Activated CD4-positive, alpha-beta T cell treated with anti-CD3 and anti-CD28 coated beads, Interleukin-2, amount 10 ng/mL, durations not matched to agents 7 days and 5 days (primary cell): ENCODE data around the gene CFAP53. TPM values are rescaled to one million over a fixed set of nuclear protein-coding genes. Genes with fewer than 3 reads are reported as not detected.
"Not testable (repeated sequence)": the region's sequence is repeated elsewhere in the genome, so short reads cannot be mapped to it uniquely, and the experiment has no call there.

Experiments
- CTCF ChIA-PET: fragments of 350-600 bp; sonication (Branson Sonifier 250); formaldehyde crosslinking; loops from one replicate; lab custom pipeline; 2021; ENCODE audit warnings: antibody characterized with exemption; lab: Charles Lee
- POLR2A ChIA-PET: fragments of 350-600 bp; sonication (Branson Sonifier 250); formaldehyde crosslinking; loops from one replicate; lab custom pipeline; 2021; ENCODE audit warnings: antibody characterized with exemption; lab: Charles Lee
- DNase-seq: peaks from one replicate; pipeline ENCODE4 v3.0.0-alpha.2; 2020
- H3K27ac Mint-ChIP-seq: one replicate; pipeline ENCODE4 v1.8.0; 2021; ENCODE audit warnings: mild to moderate bottlenecking, moderate library complexity, mixed read lengths
- H3K27me3 Mint-ChIP-seq: one replicate; pipeline ENCODE4 v1.8.0; 2021; ENCODE audit warnings: mixed read lengths
- H3K36me3 Mint-ChIP-seq: one replicate; pipeline ENCODE4 v1.8.0; 2021; ENCODE audit warnings: low read depth, mixed read lengths
- H3K4me1 Mint-ChIP-seq: one replicate; pipeline ENCODE4 v1.8.0; 2021; ENCODE audit warnings: mixed read lengths
- H3K4me3 Mint-ChIP-seq: one replicate; pipeline ENCODE4 v1.8.0; 2021; ENCODE audit warnings: mild to moderate bottlenecking, moderate library complexity, mixed read lengths
- H3K9me3 Mint-ChIP-seq: one replicate; pipeline ENCODE4 v1.8.0; 2021; ENCODE audit warnings: mixed read lengths
- total RNA-seq, 2 experiments: library from RNA; stranded (reverse); gene quantifications; one replicate each; pipeline ENCODE4 v1.2.3, GENCODE V29; 2021

Gene CFAP53
- total RNA-seq, 2 experiments from 2014 or later, result 0.50 to 0.56 TPM

GRCh38 chr18:50275503-50276036, 9.3 kb upstream of the CFAP53 start:
- H3K36me3 Mint-ChIP-seq, result peaks cover 64% of the 10 kb centered on the region
- H3K27me3 Mint-ChIP-seq, result no peaks in the 10 kb centered on the region
- H3K4me3 Mint-ChIP-seq, result no peak overlapping the region
- H3K4me1 Mint-ChIP-seq, result peaks cover 18% of the 10 kb centered on the region
- ChIA-PET POLR2A (no interaction called here), CTCF (interaction anchor here (1.2 to 1.4 kb wide), 2 partner anchors 7 to 15 kb away, joined by 3 to 4 read pairs; no protein-coding TSS in a partner anchor)
- no peak for DNase-seq
- no peak overlapping the region for H3K27ac Mint-ChIP-seq
- no peaks in the 10 kb centered on the region for H3K9me3 Mint-ChIP-seq

- ChIA-PET POLR2A (no interaction called here), CTCF (no interaction called here)
- H3K27me3 Mint-ChIP-seq, result no peaks in the 10 kb centered on the region
- H3K36me3 Mint-ChIP-seq, result peaks cover 60% of the 10 kb centered on the region
- no peaks in the 10 kb centered on the region for H3K9me3 Mint-ChIP-seq
- no peak for DNase-seq
- H3K4me3 Mint-ChIP-seq, result no peak overlapping the region
- H3K27ac Mint-ChIP-seq, result no peak overlapping the region
- peaks cover 12% of the 10 kb centered on the region for H3K4me1 Mint-ChIP-seq
These were observed 8.6 kb upstream of the CFAP53 start for GRCh38 chr18:50274941-50275340.

- Mint-ChIP-seq H3K4me1 (peaks cover 11% of the 10 kb centered on the region), H3K9me3 (no peaks in the 10 kb centered on the region), H3K36me3 (peaks cover 66% of the 10 kb centered on the region), H3K4me3 (no peak overlapping the region), H3K27me3 (no peaks in the 10 kb centered on the region), H3K27ac (no peak overlapping the region)
- no peak for DNase-seq
- CTCF ChIA-PET, result interaction anchor here (1.6 kb wide), 1 partner anchor 15 kb away, joined by 3 read pairs; no protein-coding TSS in a partner anchor
- POLR2A ChIA-PET, result no interaction called here
These were observed 7.7 kb upstream of the CFAP53 start for GRCh38 chr18:50274044-50274442.

- Mint-ChIP-seq H3K36me3 (peaks cover 66% of the 10 kb centered on the region), H3K4me1 (peaks cover 12% of the 10 kb centered on the region), H3K27me3 (no peaks in the 10 kb centered on the region), H3K9me3 (no peaks in the 10 kb centered on the region), H3K4me3 (no peak overlapping the region), H3K27ac (no peak overlapping the region)
- ChIA-PET POLR2A (no interaction called here), CTCF (interaction anchor here (1.6 kb wide), 1 partner anchor 15 kb away, joined by 3 read pairs; no protein-coding TSS in a partner anchor)
- DNase-seq, result no peak
These were observed 7.1 kb upstream of the CFAP53 start for GRCh38 chr18:50273203-50274043.

GRCh38 chr18:50272568-50272967, 6.3 kb upstream of the CFAP53 start:
- H3K27me3 Mint-ChIP-seq, result no peaks in the 10 kb centered on the region
- ChIA-PET POLR2A (no interaction called here), CTCF (interaction anchor here (1.0 kb wide), 1 partner anchor 9 kb away, joined by 3 read pairs; the partner anchor contains the start of gene MBD1)
- H3K9me3 Mint-ChIP-seq, result no peaks in the 10 kb centered on the region
- peaks cover 64% of the 10 kb centered on the region for H3K36me3 Mint-ChIP-seq
- H3K27ac Mint-ChIP-seq, result no peak overlapping the region
- H3K4me3 Mint-ChIP-seq, result no peak overlapping the region
- H3K4me1 Mint-ChIP-seq, result peaks cover 13% of the 10 kb centered on the region
- no peak for DNase-seq

- peak overlapping the region; percentile 64 for H3K4me3 Mint-ChIP-seq
- H3K36me3 Mint-ChIP-seq, result peaks cover 32% of the 10 kb centered on the region
- ChIA-PET CTCF (interaction anchor here (0.8 to 3.5 kb wide), 7 partner anchors 8 to 106 kb away, joined by 3 to 18 read pairs (median 7); partner anchors contain the start of genes MBD1 and SKA1), POLR2A (no interaction called here)
- H3K27me3 Mint-ChIP-seq, result peaks cover 9% of the 10 kb centered on the region
- H3K27ac Mint-ChIP-seq, result peak overlapping the region; percentile 57
- DNase-seq, result peak; percentile 75
- H3K9me3 Mint-ChIP-seq, result no peaks in the 10 kb centered on the region
- H3K4me1 Mint-ChIP-seq, result peaks cover 32% of the 10 kb centered on the region
These were observed 1.9 kb upstream of the CFAP53 start for GRCh38 chr18:50268022-50268747.

- no peak for DNase-seq
- Mint-ChIP-seq H3K36me3 (peaks cover 1% of the 10 kb centered on the region), H3K4me1 (peaks cover 21% of the 10 kb centered on the region), H3K27ac (no peak overlapping the region), H3K4me3 (no peak overlapping the region), H3K27me3 (peaks cover 17% of the 10 kb centered on the region), H3K9me3 (peaks cover 4% of the 10 kb centered on the region)
- POLR2A ChIA-PET, result no interaction called here
- CTCF ChIA-PET, result interaction anchor here (1.3 to 1.6 kb wide), 2 partner anchors 10 to 18 kb away, joined by 3 to 5 read pairs; partner anchors contain the start of gene MBD1
These were observed 3.3 kb downstream of the CFAP53 start for GRCh38 chr18:50262977-50263376.

- ChIA-PET POLR2A (interaction anchor here (0.6 kb wide), 1 partner anchor 985 kb away, joined by 4 read pairs; no protein-coding TSS in a partner anchor), CTCF (no interaction called here)
- DNase-seq, result no peak
- H3K36me3 Mint-ChIP-seq, result no peaks in the 10 kb centered on the region
- H3K27ac Mint-ChIP-seq, result no peak overlapping the region
- peaks cover 2% of the 10 kb centered on the region for H3K4me1 Mint-ChIP-seq
- H3K4me3 Mint-ChIP-seq, result no peak overlapping the region
- no peaks in the 10 kb centered on the region for H3K27me3 Mint-ChIP-seq
- H3K9me3 Mint-ChIP-seq, result no peaks in the 10 kb centered on the region
These were observed 15.4 kb downstream of the CFAP53 start for GRCh38 chr18:50250935-50251334.

GRCh38 chr18:50249576-50249975, 16.7 kb downstream of the CFAP53 start:
- no peaks in the 10 kb centered on the region for H3K36me3 Mint-ChIP-seq
- H3K4me1 Mint-ChIP-seq, result peaks cover 2% of the 10 kb centered on the region
- H3K27ac Mint-ChIP-seq, result no peak overlapping the region
- H3K27me3 Mint-ChIP-seq, result no peaks in the 10 kb centered on the region
- POLR2A ChIA-PET, result no interaction called here
- DNase-seq, result no peak
- no peak overlapping the region for H3K4me3 Mint-ChIP-seq
- CTCF ChIA-PET, result no interaction called here
- no peaks in the 10 kb centered on the region for H3K9me3 Mint-ChIP-seq

- POLR2A ChIA-PET, result no interaction called here
- Mint-ChIP-seq H3K27ac (no peak overlapping the region), H3K9me3 (no peaks in the 10 kb centered on the region), H3K4me3 (no peak overlapping the region), H3K27me3 (peaks cover 2% of the 10 kb centered on the region), H3K4me1 (peaks cover 2% of the 10 kb centered on the region), H3K36me3 (no peaks in the 10 kb centered on the region)
- CTCF ChIA-PET, result no interaction called here
- DNase-seq, result no peak
These were observed 18.7 kb downstream of the CFAP53 start for GRCh38 chr18:50247561-50247960.

GRCh38 chr18:50241768-50242167, 24.5 kb downstream of the CFAP53 start:
- peaks cover 14% of the 10 kb centered on the region for H3K9me3 Mint-ChIP-seq
- DNase-seq, H3K27me3 Mint-ChIP-seq, H3K4me1 Mint-ChIP-seq, H3K4me3 Mint-ChIP-seq, POLR2A ChIA-PET, H3K36me3 Mint-ChIP-seq, H3K27ac Mint-ChIP-seq: not testable (repeated sequence)
- CTCF ChIA-PET, result interaction anchor here (1.2 kb wide), 1 partner anchor 115 kb away, joined by 3 read pairs; no protein-coding TSS in a partner anchor

GRCh38 chr18:50240080-50240563, 26.2 kb downstream of the CFAP53 start:
- POLR2A ChIA-PET, result no interaction called here
- CTCF ChIA-PET, result no interaction called here
- Mint-ChIP-seq H3K27ac (no peak overlapping the region), H3K4me1 (peaks cover 8% of the 10 kb centered on the region), H3K36me3 (no peaks in the 10 kb centered on the region), H3K4me3 (no peak overlapping the region), H3K9me3 (peaks cover 14% of the 10 kb centered on the region), H3K27me3 (peaks cover 5% of the 10 kb centered on the region)
- no peak for DNase-seq
